Body of pancreas (tissue), 4 donors: Measurements from ENCODE around the gene SECTM1. TPM values are rescaled to one million over a fixed set of nuclear protein-coding genes. Genes with fewer than 3 reads are reported as not detected.

Experiments
- ATAC-seq: fragments of 150-250 bp; one replicate; pipeline ENCODE4 v1.9.1; 2016
- DNase-seq, 4 donors: peaks; one replicate each; pipeline ENCODE4 v3.0.0-alpha.2; 2019
- H3K27ac ChIP-seq, 4 donors: fragments of 200-600 bp; sonication (generic); 1 replicate in 3 of 4; 2 replicates in 1 of 4; pipeline versions ENCODE4 v1.5.1 to v1.6.1; 2016 to 2019; ENCODE audit warnings: mild to moderate bottlenecking in 1 of 4, mixed read lengths in 1 of 4, moderate library complexity in 1 of 4
- H3K27me3 ChIP-seq, 2 donors: fragments of 200-600 bp; sonication (generic); one replicate each; pipeline ENCODE4 v1.6.0; 2016; ENCODE audit warnings: mild to moderate bottlenecking in 1 of 2
- H3K36me3 ChIP-seq, 2 donors: fragments of 200-600 bp; sonication (generic); replicated peaks in 1 of 2; 2 replicates each; pipeline ENCODE4 v1.5.1; 2016; ENCODE audit warnings: low read depth in 2 of 2; ENCODE audit not compliant: insufficient read depth in 1 of 2
- H3K4me1 ChIP-seq: fragments of 200-600 bp; sonication (generic); one replicate; pipeline ENCODE4 v1.6.0; 2016
- H3K4me3 ChIP-seq, 2 donors: fragments of 200-600 bp; sonication (generic); 1 replicate in 1 of 2; 2 replicates in 1 of 2; pipeline ENCODE4 v1.5.1; 2016 to 2019
- H3K9me3 ChIP-seq, 3 donors: fragments of 200-600 bp; sonication (generic); 1 replicate in 2 of 3; 2 replicates in 1 of 3; pipeline ENCODE4 v1.5.1; 2016
- CTCF ChIP-seq, 7 experiments: fragments of 450-650 bp in 4 of 7; fragments of 200-600 bp in 3 of 7; sonication (generic) in 3 of 7; IDR thresholded peaks; one replicate each; pipeline ENCODE4 v1.5.1; 2016 to 2019; ENCODE audit warnings: antibody characterized with exemption in 7 of 7
- POLR2A ChIP-seq, 3 donors: fragments of 450-650 bp; IDR thresholded peaks; one replicate each; pipeline ENCODE4 v1.6.1; 2016; ENCODE audit warnings: antibody characterized with exemption in 3 of 3, mild to moderate bottlenecking in 2 of 3
- WGBS, 2 donors: methylation state at CpG; one replicate each; pipeline ENCODE4 v1.1.5; 2017; 5-methylcytosine and 5-hydroxymethylcytosine counted together
- intact Hi-C: fragments of 100-400 bp; cut with DNase I; formaldehyde crosslinking; loops from one replicate; pipeline ENCODE4 v1.15.1; 2023
- total RNA-seq, 2 donors: library from RNA; depleted of rRNA; stranded (reverse); fragments of >200 nt; gene quantifications; one replicate each; pipeline ENCODE4 v1.1.0, GENCODE V29; 2016

Gene SECTM1
- total RNA-seq, 2 donors from 2014 or later: 5.4 to 6.3 TPM

DNA sequence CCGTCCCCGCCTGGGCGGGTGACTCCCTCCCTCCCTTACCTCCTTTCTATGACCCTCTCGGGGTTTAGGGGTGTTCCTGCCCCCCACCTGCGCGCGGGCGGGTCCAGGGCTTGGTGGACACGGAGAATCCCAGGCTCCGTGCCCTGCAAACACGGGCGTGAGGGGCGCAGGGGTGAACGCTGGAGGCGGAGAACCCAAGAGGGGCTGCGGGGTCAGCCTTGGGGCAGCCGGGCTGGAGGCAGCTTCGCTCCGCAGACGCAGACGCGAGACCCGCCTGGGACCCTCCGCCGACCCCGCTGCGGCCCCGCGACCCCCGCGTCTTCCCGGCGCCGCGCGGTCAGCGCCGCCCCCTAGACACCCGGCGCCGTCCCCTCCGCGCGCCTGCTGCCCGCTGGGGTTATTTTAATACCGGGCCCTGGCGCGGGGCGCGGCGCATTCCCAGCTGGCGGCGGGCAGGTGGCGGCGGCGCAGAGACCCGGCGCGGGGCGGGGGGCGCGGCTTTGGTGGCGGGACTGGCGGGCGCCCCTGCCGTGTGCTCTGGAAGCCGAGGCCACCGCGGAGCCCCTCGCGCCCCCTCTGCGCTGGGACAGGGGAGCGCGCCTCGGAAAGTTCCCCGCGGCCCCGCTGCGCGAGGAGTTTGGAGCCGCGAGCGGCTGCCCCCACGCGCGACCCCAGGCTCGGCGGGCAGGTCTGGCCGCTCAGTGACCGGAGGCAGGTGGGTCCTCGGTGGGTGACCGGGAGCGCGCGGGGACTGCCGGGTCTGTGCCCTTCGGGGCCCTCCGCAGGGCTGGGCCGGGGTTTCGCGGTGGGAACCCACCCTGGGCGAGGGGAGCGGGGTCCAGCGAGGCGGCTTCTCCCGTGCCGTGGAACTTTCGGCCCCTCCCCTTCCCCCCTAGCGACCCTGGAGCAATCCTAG, 38.0 kb upstream of the SECTM1 start, which contains the start of gene UTS2R:
Gene UTS2R (plus strand): TSS at position 433 of the 916 bp plus-strand sequence. CDS start 2,560 bp downstream, outside the sequence.
- Histone ChIP-seq H3K27me3 (peaks cover 12 to 21% of the 10 kb centered on the region in 2 donors), H3K27ac (peak within 1 kb of the TSS in 2 of 4 donors; percentile 13 to 48), H3K4me3 (peak within 1 kb of the TSS in 1 of 2 donors; percentile 5), H3K36me3 (no peaks in the 10 kb centered on the region), H3K4me1 (peaks cover 29% of the 10 kb centered on the region), H3K9me3 (no peaks in the 10 kb centered on the region)
- peak; percentile 16 for ATAC-seq
- intact Hi-C loops: no loop called here
- WGBS, 2 donors: 2 to 20% methylated on average over 1 to 68 of the region's 109 CpGs
- peak in 1 of 4 donors; percentile 38 for DNase-seq
- no peak for TF ChIP-seq POLR2A (IDR thresholded peaks at IDR 0.05)
- TF ChIP-seq CTCF (IDR thresholded peaks at IDR 0.05): no peak

- no peak overlapping the region for H3K4me3 ChIP-seq
- H3K27ac ChIP-seq: no peak overlapping the region
- H3K4me1 ChIP-seq: peaks cover 29% of the 10 kb centered on the region
- H3K27me3 ChIP-seq: peaks cover 12 to 20% of the 10 kb centered on the region in 2 donors
- intact Hi-C loops: no loop called here
- H3K36me3 ChIP-seq: no peaks in the 10 kb centered on the region
- DNase-seq (no peak), ATAC-seq (no peak)
- 24 to 38% methylated on average over 21 to 36 of the region's 38 CpGs for WGBS, 2 donors
- TF ChIP-seq CTCF (IDR thresholded peaks at IDR 0.05) (no peak), POLR2A (IDR thresholded peaks at IDR 0.05) (no peak)
- H3K9me3 ChIP-seq: no peaks in the 10 kb centered on the region
These were observed 37.1 kb upstream of the SECTM1 start for GRCh38 chr17:82370471-82371332.

- WGBS, 2 donors: 97 to 98% methylated on average over 6 to 7 of the region's 7 CpGs
- H3K27ac ChIP-seq: no peak overlapping the region
These were observed 35.6 kb upstream of the SECTM1 start for GRCh38 chr17:82369211-82369610.

More at GRCh38 chr17:82369211-82369610, 35.6 kb upstream of the SECTM1 start:
- ATAC-seq (no peak), DNase-seq (no peak)
- peaks cover 12 to 13% of the 10 kb centered on the region in 2 donors for H3K27me3 ChIP-seq
- H3K4me1 ChIP-seq: peaks cover 29% of the 10 kb centered on the region
- H3K9me3 ChIP-seq: no peaks in the 10 kb centered on the region
- intact Hi-C loops: no loop called here
- no peak overlapping the region for H3K4me3 ChIP-seq
- TF ChIP-seq CTCF (IDR thresholded peaks at IDR 0.05) (no peak), POLR2A (IDR thresholded peaks at IDR 0.05) (no peak)
- H3K36me3 ChIP-seq: no peaks in the 10 kb centered on the region
